GM18526 (cell line): Measurements from ENCODE around the gene OSER1.

Source experiments
- POLR2A ChIP-seq: IDR thresholded peaks from 3 replicates; pipeline ENCODE4 v1.6.1; 2011; ENCODE audit not compliant: insufficient read length; ENCODE audit errors: extremely low read depth

OSER1 gene

DNA sequence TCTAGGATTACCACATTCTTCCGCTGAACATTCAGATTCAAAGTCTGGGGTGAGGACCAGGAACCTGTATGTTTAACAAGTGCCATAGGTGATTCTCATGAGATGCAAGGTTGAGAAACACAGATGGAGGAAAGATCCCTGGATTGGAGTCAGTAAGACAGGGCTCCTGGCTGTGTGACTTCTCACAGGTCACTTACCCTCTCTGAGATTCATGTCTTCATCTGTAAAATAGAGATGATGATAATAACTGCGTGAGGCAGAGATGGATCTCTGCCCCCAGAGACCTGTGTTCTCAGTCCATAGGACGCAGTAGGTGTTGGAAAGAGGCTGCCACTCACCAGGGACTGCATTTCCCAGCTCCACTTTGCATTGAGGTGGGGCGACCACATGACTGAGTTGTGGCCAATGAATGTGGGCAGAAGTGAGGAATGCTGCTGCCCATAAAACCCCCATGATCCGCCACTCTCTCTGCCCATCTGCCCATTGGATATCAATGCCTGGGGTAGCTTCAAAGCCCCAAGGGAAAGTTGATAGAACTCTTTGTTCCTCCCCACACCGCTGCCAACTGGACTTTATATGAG lies 23.0 kb upstream of the OSER1 start:
- no peak for TF ChIP-seq POLR2A

DNA sequence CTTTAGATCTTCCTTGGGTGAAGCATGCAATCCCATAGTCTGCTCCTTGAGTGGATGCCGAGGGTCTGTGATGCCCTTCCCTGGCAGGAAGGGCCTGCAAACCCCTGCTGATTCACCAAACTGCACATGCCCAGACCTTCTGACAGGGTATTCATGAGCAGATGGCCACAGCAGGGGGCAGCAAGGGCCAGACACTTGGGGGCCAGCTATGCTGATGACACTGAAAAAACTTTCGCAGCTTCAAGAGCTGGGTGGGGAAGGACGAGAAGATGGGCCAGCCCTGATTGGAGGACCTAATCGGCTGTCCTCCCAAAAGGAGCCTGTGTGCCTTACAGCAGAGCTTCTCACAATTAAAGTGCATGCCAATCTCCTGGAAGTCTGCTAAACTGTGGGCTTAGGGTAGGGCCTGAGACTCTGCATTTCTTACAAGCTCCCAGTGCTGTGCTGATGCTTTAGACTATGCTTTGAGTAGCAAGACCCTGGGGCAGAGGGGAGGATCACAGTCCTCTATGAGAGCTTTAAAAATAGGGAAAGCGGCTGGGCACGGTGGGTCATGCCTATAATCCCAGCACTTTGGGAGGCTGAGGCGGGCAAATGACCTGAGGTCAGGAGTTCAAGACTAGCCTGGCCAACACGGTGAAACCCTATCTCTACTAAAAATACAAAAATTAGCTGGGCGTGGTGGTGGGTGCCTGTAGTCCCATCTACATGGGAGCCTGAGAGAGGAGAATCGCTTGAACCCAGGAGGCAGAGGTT lies 21.3 kb upstream of the OSER1 start:
- no peak for TF ChIP-seq POLR2A

DNA sequence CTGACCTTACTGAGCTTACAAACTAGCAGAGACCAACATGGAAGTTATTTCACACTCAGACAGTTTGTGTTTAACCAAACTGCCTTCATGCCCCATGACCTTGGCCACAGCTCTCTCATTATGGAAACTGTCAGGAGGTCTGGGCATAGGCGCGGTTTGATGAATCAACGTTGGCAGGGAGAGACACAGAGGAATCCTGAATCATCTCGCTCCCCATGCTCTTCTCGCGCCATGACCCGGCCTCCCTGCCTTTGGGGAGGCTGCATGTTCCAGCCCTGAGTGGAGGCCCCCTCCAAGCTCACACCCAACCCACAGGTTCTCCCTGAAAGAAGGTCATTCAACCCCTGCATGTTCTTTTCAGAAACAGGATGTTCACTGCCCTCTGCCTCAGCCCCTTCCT lies 20.6 kb upstream of the OSER1 start:
- no peak for TF ChIP-seq POLR2A

DNA sequence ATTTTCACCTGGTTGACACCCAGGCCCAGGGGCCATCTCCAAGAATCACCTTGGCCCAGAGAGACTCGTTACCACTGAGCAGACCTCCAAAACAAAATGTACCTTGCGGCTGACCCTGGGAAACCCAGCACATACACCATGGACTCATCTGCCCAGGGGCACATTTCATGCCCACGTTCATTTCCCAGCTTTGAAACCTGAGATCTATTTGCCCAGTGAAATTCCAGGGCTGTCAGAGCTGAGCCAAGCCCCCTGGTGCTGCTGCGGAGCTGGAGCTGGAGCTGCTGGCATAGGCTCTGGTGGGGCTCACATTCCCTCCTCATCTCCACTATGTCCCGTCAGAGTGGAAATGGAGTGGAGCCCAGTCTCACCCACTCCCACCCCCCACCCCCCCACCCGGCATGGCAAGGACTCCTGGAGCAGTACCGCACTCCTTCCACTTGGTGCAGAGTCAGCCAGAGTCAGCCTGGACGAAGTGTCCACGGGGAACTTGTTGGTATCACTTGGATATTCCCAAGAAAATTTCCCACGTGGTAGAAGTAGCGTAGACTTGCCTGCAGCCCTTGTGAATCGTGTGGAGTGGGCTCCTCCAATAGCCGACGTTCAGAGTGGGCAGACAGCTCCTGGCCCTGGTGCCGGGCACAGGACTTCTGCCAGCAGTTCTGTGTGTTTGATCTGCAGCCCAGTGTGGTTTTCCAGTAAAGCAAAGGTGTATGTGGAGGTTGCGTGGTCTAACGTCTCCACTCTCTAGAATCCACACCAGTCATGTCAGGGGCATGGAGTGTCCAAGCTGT lies 18.1 kb upstream of the OSER1 start:
- TF ChIP-seq POLR2A, result no peak

DNA sequence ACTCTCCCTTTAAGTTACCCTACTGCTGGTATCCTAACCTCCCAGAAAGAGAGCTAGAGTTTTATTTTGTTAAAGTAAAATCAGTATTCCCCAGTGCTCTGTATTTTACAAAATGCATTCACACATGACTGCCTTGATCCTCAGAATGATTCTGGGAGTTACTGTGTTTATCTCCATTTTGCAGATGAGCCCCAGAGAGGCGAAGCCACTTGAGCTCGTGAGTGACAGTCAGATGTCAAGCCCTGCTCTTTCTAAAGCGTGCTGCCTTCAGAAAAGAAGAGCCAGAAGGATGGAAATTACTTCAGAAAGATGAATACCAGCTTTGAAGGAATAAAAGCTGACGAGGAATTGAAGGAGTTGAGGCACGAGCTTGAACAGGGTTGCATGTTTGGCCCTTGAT lies 14.1 kb upstream of the OSER1 start:
- TF ChIP-seq POLR2A, result no peak

DNA sequence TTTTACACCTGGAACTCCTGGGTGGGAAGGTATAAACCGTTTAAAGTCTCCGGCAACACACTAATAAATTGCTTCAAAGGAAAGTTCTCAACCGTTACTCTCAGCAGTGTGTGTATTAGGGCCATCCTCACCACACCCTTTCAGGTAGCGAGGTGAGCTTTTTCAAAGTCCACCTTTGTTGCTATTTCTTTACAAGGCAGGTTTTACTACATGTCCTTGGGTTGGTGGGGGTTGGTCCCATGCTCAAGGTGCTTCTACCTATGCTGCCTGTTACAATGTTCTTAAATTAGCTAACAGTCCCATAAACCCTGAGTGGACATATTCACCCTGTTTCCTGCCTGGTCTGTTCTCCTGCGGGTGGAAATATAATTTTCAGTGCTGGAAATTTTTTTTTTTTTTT lies 13.2 kb upstream of the OSER1 start:
- no peak for TF ChIP-seq POLR2A

DNA sequence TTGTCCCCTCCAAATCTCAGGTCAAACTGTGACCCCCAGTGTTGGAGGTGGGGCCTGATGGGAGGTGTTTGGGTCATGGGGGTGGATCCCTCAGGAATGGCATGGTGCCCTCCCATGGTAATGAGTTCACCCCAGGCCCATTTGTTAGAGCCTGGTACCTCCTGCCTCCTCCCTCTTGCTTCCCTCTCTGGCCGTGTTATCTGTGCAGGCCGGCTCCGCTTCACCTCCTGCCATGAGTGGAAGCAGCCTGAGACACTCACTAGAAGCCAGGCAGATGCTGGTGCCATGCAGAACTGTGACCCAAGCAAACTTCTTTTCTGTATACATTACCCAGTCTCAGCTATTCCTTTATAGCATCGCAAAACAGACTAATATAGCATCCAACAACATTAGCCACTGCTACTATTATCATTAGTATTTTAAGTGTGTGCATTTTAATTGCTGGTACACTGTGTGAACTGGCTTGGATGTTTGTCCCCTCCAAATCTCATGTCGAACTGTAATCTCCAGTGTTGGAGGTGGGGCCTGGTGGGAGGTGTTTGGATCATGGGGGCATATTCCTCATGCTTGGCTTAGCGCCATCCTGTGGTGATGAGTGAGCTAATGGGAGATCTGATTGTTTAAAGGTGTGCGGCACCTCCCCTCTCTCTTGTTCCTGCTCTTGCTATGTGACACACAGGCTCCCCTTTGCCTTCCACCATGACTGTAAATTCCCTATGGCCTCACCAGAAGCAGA lies 12.2 kb upstream of the OSER1 start:
- TF ChIP-seq POLR2A, result no peak

DNA sequence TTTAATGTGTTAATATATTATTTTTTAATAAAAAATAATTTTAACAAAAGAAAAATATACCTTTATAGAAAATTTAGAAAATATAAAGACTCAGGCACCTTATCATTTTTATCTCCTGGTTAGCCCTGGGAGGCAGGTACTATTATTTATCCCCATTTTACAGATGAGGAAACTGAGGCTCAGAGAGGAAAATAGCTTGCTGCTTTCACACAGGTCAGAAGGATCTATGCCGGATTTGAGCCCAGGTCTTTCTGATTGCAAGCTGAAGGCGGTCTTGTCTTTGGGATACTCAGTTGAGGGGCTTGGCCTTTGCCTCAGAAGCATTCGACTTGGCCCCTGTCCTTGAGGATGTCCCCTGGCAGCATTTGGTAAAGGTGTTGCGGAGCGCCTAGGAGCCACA lies 11.5 kb upstream of the OSER1 start:
- no peak for TF ChIP-seq POLR2A

DNA sequence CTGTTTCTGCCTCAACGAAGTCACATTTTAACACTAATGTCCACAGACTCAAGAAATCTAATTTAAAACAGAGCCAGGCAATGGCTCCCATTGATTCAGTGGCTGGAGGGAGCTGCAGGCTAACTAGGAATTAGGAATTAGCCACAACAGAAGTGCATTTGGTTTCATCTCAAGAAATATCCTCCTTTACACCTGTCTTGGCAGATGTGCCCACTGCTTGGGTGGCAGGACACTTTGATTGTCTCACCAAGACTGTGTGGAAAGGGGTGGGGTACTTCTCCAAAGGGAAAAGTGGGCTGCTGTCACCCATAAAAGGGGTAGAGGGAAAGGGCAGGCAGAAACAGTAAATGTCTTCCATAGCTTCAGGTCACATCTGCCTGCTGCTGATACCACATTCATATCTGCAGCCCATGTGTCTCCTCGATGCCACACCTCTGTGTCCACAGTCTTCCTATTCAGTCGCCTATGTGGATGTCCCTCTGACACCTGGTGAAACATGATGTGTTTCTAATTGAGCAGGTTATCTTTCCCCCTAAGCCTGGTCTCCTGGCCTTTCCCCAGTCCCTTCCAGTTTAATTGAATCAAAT lies 10.9 kb upstream of the OSER1 start:
- no peak for TF ChIP-seq POLR2A

DNA sequence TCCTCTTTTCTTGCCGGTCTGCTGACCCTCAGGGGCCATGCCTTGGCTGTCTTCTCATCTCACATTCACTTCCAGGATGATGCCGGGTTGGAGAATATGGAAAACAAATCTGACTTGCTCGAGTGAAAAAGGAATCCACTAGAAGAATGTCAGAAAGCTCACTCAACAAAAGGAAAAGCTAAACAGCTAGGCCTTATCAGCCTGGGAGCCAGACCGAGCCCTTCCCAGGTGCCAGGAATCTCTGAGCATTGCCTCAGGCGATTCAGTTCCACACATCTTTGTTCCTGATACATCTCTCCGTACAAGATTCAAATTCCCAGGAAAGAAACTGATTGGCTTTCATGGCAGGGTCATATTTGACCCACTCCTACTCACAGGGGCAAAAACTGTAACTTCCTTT lies 9.2 kb upstream of the OSER1 start:
- no peak for TF ChIP-seq POLR2A

DNA sequence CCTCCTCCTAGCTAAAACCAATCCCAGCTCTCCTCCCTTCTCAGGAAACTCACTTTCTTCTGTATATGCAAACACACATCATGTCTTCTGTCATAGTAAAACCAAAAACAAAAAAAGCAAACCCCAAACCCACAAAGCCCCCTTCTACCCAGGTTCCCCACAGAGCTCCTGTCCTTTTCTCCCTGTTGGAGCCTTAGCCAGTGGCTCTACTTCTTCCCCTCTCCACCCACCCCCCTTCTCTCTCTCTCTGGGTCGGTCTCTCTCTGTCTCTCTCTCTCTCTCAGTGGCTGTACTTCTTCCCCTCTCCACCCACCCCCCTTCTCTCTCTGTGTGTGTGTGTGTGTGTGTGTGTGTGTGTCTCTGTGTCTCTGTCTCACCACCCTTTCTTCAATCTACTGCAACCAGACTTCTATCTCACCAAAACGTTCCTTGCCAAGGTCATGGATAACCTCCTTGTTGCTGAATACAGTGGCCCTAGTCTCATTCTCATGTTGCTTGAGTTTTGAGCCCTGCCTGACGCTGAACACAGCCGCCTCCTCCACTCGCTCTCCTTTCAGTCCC lies 8.7 kb upstream of the OSER1 start:
- TF ChIP-seq POLR2A, result no peak

DNA sequence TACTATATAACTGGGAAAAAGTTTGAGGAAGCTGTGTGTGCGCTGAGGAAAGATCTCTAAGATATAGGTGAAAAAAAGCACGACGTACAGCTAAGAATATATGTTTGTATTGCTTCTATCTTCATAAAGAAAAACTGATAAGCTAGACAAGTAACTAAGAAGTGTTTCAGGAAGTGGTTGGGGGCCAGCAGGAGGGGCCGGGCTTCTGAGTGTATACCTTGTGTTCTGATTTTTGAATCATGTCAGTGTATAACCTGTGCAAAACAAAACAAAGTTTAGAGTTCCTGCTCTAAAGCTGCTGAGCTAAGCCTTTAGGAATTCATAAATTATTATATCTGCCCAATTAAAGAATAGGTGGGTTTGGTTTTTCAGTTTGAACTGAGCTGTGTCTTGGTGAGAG lies 7.9 kb upstream of the OSER1 start:
- TF ChIP-seq POLR2A, result no peak

DNA sequence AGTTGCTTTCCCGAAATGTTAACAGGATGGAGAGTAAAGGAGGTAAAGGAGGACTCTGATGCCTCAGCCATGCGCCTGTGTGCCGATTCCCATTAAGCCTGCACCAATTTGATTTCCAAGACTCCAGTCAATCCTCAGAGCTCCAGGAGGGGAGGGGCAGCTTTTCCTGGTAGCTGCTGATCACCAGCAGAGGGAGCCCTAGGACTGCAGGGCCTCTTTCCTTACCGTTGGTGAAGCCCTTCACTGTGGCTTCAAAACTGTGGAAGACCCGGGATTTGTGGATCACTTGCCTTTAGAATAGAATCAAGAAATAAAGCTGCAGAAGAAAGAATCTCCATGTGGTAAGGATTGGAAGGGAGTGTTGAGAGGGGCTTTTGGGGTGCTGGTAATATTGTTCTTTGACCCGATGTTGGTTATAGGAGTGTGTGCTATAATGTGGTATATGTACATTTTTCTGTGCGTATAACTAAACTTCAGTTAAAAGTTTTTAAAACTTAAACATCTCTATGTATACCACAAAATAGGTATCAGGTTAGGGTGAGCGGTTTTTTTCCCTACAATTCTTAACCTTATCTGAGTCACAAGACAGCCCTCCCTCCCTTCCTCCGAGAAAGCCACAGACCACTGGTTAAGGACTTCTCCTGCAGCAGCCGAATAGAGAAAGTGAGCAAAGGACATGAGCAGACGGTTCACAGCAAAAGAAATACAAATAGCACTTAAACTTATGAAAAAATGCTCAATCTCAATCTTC lies 6.9 kb upstream of the OSER1 start:
- TF ChIP-seq POLR2A, result no peak

DNA sequence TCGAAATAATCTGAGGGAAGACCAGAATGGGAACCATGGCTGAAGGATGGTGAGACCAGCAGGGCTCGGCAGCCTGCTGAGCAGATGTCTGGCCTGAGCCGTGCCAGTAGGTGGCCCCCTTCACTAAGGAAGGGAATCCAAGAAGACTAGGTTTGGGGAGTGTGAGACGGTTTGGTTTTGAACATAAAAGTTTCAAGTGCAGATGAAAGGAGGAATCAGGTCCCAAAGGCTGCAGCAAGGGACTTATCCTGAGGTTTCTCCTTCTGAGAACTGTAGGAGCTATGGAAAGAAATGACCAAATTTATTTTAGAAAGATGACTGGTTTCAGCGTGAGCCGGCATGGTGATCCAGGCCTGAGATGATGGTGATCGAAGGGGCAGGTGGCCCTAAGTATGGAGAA lies 4.6 kb upstream of the OSER1 start:
- no peak for TF ChIP-seq POLR2A

DNA sequence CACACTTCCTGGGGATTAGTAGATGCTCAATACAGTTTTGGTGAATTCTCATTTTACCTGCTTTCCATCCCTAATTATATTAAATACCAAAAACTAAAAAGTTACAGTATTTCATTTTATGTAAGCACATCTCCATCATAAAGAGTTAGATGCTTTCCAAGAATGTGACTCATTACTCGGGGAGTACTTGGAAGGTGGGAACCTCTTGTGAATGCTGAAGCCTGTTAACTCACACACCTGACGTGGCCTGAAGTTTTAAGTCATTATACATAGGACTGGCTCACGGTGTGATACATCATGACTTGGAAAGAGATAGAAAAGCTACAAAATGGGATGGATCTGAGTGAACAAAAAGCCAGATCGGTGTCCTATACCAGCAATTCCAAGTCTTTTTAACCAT lies 2.2 kb upstream of the OSER1 start:
- no peak for TF ChIP-seq POLR2A
